GM11168 (cell line): ENCODE measurements around the gene MYBPC3.
"Not testable (repeated sequence)": the region's sequence is repeated elsewhere in the genome, so short reads cannot be mapped to it uniquely, and the experiment has no call there.

ENCODE experiments used
- in situ Hi-C: fragments of 300-500 bp; cut with MboI; formaldehyde crosslinking; loops from one replicate; pipeline ENCODE4 v1.12.0; 2022; ENCODE audit warnings: low sequenced_read_pairs; ENCODE audit not compliant: unreplicated experiment

Gene MYBPC3

DNA sequence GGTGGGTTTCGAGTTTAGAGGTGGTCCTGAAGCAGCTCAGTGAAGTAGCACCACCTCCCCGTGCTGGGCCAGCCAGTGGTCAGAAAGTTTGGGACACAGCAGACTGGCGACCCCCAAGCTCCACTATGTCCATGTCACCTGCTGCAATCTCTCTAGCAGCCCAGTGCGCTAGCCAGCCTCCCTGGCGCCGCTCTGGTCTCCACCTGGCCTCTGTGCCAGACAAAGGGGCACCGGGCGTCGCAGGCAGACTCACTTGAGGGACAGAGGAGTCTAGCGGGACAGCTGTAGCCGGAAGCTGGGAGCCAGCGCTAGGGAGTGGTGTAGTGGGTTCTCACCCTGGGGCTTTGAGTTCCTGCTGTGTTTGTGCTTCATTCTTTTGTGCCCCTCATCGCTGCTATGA lies 25.5 kb downstream of the MYBPC3 start:
- in situ Hi-C loops, result no loop called here

DNA sequence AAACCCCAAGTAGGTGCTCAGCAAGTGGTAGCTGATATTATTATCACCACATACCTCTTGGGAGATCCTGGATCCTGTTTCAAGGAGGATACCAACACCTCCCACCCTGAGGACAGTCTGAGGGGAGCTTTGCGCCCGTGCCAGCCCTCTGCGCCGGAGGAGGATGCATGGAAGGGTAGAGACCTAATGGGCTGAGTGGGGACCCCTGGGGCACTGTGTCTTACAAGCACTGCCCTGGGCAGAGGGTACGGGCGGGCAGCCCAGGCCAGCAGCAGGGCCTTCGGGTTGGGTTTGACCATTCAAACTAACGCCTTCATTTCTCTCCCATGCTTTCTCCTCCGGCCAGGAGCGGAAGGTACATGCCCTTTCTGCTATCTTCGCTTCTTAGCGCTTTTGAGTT lies 26.3 kb downstream of the MYBPC3 start:
- in situ Hi-C loops, result no loop called here

DNA sequence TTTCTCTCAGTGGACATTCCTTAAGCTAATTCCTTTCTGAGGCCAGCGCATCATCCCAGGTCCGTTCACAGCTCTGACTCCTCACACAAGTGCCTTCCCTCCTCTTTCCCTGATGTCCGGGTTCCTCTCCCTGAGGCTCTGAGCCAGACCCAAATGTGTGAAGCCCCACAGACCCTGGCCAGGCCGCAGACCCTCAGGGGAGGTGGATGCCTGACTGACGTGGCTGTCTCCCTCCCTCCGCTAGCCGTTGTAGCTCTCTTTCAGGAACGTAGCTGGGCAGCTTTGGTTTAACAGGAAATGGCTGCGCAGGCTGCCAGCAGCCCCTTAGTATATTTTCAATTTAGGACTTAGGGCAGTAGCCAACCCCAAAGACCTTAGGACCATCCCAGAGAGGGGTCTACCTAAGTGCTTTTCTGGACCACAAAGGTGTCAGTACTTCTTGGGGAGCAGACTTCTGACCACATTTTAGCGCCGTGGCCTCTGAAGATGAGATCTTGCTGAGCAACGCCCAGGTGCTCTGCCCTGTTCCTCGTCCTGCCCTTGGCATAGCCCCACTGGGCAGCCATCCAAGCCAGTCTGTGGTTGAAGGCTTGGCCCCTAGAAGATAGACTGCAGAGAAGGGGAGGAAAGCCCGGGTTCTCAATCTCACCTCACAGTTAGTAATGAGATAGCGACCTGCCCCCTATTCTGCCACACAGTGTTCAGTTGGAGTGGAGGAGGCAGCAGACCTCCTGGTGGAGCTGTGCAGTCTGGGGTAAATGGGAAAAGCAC lies 27.0 kb downstream of the MYBPC3 start:
- in situ Hi-C loops, result no loop called here

DNA sequence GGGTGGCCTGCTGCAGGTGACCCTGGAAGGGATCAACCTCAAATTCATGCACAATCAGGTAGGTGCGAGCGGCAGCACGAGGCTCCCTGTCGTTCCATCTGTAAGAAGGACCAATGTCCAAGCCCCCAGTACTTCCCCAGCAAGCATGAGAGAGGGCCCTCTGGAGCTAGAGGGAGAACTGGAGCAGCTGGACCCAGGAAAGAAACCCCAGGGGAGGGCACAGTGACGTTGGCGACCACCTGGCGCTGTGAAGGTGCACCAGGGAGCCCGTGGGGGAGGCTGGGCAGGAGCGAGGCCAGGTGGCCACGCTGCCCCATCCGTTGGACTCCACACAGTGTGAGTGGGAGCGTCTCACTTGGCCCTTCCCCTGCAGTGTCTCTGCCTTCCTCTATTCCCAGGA lies 28.0 kb downstream of the MYBPC3 start:
- in situ Hi-C loops, result no loop called here

DNA sequence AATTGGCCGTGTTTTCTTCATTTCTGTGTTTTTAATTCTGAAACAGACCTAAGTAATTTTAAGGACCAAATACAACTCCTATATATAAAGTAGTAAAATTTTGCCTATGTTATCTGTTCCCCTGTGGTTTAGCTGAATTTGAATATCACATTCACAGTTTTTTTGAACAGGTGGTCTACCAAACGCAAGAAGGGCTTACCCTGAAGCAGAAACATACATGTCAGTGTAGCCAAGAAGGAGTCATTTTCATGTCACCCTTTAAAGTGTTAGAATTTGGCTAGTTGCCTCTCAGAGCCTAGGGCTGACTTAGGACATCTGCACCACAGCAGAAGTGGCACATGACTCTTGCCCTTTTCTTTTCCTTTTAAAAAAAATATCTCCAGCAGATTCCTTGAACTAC lies 34.3 kb downstream of the MYBPC3 start:
- in situ Hi-C loops, result no loop called here

DNA sequence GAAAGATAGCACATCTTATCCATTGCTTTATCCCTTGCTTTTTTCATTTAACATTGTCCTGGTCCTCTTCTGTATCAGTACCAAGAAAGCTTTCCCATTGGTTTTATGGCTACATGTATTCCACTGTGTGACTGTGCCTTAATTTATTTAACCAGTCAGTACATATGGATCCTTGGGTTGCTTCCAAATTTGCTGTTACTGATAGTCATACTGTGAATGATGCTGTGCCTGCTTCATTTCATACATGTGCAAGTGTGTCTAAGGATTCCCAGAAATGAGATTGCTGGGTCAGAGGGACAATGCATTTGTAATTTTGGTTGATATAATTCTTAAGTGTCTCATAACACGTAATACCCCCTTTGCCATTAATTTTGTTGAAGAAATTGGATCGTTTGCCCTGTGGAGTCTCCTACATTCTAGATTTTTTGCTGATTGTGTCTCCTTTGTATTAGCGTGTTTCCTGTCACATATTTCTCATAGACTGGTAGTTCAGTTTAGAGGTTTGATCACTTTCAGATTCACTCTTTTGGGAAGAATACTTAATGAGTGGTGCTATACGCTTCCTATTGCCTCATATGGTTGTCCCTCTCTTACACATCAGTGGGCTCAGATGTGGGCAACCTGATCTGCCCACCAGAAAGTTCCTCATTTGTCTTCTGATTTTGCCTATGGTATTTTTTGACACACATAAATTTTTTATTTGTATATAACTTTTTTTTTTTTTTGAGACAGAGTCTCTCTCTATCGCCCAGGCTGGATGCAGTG lies 35.3 kb downstream of the MYBPC3 start:
- in situ Hi-C loops, result no loop called here

DNA sequence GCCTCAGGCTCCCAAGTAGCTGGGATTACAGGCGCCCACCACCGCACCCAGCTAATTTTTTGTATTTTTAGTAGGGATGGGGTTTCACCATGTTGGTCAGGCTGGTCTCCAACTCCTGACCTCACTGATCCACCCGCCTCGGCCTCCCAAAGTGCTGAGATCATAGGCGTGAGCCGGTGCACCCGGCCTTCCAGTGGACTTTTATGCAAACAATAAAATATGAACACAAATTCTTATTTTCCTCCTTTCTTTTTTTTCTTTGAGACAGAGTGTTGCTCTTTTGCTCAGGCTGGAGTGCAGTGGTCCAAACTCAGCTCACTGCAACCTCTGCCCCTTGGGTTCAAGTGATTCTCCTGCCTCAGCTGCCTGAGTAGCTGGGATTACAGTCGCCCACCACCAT lies 36.0 kb downstream of the MYBPC3 start:
- in situ Hi-C loops, result not testable (repeated sequence)

DNA sequence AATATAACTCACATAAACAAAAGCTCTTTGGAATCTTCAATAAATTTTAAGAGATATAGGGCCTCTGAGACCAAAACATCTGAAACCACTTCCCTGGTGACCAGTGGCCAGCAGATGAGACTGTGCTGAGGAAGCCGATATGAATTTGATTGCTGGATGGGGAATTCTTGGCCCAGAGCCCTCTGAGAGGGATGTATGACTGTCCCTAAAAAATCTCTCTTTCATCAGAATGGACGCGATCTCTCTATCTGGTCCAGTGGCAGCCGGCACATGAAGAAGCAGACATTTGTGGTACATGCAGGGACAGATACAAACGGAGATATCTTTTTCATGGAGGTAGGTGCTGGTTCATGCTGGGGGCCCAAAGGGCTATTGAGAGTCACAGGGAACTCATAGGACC lies 37.5 kb downstream of the MYBPC3 start:
- in situ Hi-C loops, result no loop called here

DNA sequence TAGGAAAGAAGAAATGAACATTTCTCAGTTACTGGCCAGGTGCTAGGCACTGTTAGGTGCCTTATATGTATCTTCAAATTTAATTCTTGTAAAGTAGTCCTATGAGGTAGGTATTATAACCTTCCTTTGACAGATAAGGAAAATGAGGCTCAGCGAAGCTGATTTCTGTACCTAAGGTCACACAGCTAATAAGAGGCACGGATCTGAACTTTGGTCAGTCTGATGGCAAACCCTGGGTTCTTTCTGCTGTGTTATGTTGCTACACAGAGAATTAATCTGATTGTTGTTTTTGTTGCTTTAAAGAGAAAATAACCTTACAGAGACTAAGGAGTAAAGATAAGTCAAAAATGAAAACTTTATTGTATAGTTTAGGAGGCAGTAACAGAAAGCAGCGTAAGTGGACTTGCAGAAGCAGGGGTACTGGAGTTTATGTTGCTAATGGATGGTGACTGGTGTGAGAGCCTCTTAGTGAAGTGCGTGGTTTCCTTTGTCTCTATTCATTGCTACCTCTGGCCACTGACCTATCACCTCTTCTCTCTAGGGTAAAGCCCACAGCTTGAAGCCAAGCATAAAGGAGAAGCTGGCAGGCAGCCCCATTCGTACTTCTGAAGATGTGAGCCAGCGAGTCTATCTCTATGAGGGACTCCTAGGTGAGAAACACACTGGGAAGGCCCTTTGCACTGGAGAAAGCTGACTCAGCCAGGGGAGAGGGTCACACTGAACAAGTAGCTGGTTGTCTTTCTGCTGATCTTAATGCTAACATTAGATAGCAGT lies 44.3 kb downstream of the MYBPC3 start:
- in situ Hi-C loops, result no loop called here

DNA sequence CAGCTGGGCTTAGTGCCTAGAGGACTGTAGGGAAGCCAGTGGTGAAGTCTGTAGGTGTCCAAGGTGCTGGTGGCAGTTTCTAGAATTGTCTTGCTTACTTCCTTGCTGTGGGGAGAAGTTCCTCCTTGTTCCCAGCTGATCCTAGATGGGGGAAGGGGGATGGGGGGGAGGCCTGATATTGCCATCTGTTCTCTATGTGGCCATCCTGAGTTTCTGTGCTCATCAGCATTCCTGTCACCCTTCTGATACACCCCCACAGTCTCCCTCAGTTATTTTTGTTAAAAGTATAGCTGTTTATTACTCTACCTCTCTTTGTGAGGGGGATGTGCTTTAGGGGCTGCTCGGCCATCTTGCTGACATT lies 46.0 kb downstream of the MYBPC3 start:
- in situ Hi-C loops, result no loop called here

DNA sequence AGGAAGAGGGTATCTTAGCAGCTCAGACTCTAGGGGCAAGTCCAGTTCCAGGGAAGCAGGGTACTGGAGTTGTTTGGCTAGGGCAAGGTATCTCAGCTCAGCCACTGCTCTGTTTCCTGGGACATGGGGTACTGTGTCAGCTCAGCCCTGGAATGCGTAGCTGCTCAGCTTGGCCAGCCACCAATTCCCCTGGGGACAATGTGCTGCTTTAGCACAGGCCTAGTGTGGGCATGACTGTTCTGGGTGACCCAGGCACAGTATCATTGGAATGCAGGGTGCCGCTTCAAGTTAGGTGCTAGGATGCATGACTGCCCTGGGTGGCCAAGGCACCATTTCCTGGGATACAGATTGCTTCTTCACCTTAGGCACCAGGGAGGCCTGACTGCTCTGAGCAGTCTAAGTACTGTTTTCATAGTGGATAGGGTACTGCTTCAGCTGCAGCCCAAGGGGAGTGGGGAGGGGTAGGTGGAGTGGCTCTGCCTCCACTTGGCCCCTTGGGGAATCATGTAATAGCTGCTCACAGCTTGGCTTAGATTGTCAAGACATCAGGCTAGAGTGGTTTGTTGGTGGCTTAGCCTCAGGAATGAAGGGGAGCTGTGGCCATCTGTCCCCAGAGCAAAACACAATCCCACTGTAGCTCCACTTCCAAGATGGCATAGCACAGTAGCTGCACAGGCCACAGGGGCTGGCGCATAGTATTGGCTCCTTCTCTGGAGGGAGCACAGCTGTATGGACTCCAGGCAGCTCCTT lies 46.6 kb downstream of the MYBPC3 start:
- in situ Hi-C loops, result no loop called here

DNA sequence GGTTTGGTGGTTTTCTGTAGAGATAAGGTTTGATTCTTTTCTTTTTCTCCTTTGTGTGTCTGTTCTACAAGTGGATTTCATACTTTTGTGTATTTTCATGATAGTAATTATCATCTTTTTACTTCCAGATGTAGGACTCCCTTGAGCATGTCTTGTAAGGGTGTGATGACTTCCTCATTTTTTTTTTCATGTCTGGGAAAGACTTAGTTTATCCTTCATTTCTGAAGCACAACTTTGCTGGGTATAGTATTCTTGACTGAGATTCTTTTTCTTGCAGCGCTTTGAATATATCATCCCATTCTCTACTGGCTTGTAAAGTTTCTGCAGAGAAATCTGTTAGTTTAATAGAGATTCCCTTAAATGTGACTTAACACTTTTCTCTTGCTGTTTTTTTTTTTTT lies 49.6 kb downstream of the MYBPC3 start:
- in situ Hi-C loops, result no loop called here

DNA sequence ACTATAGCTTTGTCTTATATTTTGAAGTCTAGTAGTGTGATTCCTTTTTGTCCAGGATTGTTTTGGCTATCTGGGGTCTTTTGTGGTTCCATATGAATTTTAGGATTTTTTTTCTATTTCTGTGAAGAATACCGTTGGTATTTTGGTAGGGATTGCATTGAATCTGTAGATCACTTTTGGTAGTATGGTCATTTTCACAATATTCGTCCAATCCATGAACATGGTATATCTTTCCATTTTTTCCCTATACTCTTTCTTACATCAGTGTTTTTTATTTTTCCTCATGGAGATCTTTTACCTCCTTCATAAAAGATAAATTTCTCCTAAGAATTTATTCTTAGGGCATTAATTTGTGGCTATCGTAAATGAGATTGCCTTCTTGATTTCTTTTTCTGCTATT lies 53.4 kb downstream of the MYBPC3 start:
- in situ Hi-C loops, result no loop called here

DNA sequence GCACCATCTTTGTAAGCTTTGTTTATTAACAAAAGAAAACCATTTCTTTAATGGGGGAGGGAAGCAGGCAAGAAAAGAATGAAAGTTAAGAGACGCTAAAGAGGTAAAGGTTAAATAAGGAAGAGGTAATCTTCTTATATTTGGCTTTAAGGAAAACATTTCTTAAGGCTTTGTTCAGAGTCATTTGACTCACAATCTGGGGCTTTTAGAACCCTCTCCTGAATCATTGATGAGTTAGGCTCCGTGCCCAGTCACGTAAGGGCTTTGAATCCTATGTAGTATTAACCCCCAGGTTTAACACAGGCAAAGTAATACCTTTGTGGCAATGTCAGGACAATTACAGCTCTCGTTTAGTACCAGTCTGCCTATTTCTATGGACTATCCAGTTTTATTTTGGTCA lies 56.5 kb downstream of the MYBPC3 start:
- in situ Hi-C loops, result no loop called here

DNA sequence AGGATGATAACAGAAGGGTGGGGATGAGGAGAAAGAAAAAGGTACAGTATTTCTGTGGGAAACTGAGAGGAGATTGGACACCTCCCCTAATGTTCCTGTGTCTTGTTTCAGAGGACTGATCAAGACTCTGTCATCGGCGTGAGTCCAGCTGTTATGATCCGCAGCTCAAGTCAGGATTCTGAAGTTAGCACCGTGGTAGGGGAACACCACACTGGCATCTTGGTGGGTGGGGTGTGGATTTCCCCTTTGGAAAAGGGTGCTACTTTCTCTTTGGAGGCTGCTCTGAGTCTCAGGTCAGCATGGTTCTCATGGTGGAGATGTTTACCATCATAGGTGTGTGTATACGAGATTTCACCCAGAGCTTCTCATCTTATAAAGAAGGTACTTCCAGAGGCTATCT lies 57.1 kb downstream of the MYBPC3 start:
- in situ Hi-C loops, result no loop called here

DNA sequence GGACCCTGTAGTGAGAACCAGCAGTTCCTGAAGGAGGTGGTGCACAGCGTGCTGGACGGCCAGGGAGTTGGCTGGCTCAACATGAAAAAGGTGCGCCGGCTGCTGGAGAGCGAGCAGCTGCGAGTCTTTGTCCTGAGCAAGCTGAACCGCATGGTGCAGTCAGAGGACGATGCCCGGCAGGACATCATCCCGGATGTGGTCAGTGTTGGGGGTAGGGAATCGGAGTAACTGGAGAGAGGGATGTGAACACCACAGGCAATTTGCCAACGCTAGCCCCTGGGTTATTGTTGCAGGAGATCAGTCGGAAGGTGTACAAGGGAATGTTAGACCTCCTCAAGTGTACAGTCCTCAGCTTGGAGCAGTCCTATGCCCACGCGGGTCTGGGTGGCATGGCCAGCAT lies 62.6 kb downstream of the MYBPC3 start:
- in situ Hi-C loops, result no loop called here

DNA sequence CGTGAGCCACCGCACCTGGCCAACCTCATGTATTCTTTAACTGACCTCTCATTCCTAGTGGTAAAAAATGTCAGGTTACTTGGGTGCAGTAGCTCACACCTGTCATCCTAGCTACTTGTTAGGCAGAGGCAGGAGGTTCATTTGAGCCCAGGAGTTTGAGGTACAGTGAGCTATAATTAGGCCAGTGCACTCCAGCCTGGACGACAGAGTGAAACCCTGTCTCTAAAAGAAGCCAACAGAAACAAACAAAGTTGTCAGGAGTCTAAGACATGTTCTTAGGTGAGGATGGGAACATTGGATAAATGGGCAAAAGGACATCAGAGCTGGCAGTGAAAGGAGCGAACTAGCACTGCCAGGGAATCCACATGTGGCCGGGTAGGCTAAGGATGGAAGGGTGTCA lies 64.4 kb downstream of the MYBPC3 start:
- in situ Hi-C loops, result no loop called here

DNA sequence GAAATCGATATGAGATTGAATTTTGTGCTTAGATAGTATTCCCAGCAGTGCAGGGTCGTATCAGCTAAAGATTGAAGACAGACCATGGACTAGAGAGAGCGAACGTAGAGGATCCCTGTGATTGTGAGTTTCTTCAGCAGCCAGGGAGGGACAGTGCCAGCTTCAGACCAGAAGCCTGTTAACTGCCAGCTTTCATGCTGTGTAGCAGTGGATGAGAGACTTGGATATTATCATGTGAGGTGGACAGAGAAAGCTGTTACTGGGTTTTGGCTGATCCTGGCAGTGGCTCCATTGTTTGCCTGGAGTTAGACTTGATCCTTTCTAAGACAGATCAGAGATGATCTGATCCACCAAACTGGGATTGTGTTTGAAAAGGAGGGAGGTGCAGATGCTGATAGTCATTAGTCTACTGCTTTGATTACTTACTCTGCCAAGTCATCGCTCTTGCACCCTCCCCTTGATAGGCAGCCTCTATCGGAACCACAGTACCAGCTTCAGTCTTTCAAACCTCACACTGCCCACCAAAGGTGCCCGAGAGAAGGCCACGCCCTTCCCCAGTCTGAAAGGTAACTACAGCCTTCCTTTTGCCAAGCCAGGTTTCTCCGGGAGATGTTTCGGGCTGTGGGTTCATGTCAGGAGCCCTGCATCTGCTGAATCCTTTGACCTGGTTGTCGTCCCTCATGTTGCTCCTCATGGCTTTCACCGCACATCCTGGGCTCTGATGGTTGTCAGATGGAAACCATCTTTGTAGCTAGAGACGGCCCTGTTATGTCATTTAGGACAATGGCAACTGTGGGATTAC lies 66.3 kb downstream of the MYBPC3 start:
- in situ Hi-C loops, result no loop called here

DNA sequence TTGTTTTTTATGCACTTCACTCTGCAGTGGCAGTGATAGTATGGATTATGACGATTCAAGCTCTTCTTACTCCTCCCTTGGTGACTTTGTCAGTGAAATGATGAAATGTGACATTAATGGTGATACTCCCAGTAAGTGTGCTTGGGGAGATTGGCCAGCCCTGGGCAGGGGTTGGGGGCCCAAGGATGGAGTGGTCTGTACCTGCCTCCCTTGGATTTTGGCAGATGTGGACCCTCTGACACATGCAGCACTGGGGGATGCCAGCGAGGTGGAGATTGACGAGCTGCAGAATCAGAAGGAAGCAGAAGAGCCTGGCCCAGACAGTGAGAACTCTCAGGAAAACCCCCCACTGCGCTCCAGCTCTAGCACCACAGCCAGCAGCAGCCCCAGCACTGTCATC lies 68.4 kb downstream of the MYBPC3 start:
- in situ Hi-C loops, result no loop called here

DNA sequence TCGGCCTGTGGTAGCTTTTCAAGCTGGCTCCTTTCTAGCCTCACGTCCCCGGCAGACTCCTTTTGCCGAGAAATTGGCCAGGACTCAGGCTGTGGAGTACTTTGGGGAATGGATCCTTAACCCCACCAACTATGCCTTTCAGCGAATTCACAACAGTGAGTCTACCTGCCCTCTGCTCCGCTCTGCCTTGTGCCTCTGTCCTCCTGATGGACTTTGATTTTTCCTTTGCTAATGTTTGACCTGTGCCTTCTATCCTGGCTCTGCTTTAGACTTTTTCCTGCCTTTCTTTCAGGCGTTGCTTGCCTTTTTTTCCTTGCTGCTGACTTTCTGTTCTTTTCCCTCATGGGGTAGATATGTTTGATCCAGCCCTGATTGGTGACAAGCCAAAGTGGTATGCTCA lies 70.0 kb downstream of the MYBPC3 start:
- in situ Hi-C loops, result no loop called here
